C4-2B (cell line): ENCODE results near the gene HMGN1.

Experiments
- CTCF ChIP-seq: fragments of 450-650 bp; conservative IDR thresholded peaks from 2 replicates; pipeline ENCODE4 v1.5.1; 2017; ENCODE audit warnings: mild to moderate bottlenecking
- ZFX ChIP-seq: fragments of 450-650 bp; IDR thresholded peaks from 2 replicates; pipeline ENCODE4 v1.6.1; 2017

- no peak for TF ChIP-seq CTCF
- TF ChIP-seq ZFX, result no peak
These were observed 35.9 kb upstream of the HMGN1 start for GRCh38 chr21:39384674-39385298.
